Fibroblast of skin of left biceps (primary cell): ENCODE data around the gene TBX19.
A peak's percentile ranks its signal among the peaks of the same experiment; 100 is the strongest.

Experiments used
- DNase-seq, 2 experiments: peaks; one replicate each; pipeline ENCODE4 v3.0.0-alpha.2; 2013; ENCODE audit warnings: low read depth in 2 of 2

Gene TBX19

DNA sequence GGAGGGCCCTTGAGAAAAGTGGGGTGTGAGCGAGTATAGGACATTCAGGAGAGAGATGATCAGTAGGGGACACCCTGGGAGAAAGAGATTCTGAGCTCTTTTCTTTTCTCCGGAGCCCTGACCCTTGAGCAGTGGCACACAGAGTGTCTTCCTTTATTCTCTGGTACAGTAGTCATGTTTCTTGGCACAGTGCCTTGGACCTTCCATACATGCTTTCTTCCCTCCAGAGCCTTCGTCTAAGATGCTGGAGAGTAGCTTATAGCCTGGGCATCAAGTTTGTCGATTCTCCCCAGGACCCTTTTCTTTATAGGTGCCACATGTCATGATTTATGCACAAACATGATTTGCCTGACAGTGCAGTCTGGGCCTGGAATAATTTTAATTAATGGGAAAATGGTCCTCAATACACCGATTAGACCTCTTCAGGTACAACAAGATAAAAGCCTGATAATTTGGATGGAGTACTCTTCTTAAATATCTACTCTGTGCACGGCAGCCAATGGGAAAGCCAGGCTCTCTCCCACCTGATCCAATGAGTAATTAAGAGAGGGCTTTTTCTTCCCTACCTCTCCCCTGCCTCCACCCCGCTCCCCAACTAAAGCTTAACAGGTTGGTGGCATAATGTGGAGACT lies at the start of gene TBX19:
TBX19 (plus strand) TSS at position 582 of the 632 bp plus-strand sequence. CDS start 214 bp downstream, outside the sequence.
- no peak for DNase-seq

GRCh38 chr1:168234846-168235547 lies 45.7 kb upstream of the TBX19 start:
- DNase-seq = no peak

DNA sequence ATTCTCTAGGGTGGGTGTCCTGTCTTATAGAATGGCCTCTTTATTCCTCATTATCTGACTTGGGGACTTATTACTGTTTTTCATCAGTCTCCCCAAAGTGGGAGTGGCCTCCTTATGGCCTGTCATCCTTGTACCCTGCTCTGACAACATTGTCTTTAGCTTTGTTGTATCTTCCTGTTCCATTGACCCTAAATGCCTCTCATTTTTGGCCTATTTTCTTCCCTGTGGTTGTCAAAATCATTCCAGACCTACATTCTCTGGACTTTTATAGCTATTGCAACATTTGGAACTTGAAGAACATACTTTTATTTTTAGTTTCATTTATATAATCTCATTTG lies 45.2 kb upstream of the TBX19 start:
- no peak for DNase-seq

- no peak for DNase-seq
Observed at GRCh38 chr1:168235937-168236336, 44.7 kb upstream of the TBX19 start.

GRCh38 chr1:168236836-168237611 lies 43.7 kb upstream of the TBX19 start:
- DNase-seq = no peak

DNA sequence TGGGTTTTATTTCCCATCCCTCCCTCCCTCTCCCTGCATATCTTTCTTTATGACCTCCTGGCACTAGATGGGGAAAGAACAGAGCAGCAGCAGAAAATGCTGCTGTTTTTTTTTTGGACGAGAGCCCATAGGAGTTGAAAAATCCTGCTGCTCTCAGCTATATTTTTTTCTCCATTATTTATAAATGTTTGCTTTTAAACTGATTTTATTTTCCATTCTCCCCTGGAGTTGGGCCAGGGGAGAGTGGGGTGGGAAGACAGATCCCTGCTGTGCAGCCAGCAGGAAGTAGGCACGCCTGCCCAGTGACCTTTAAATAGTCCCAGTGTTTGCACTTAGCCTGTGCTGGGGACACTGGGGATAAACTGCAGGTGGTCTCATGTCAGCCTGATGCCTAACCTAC lies 37.5 kb upstream of the TBX19 start:
- DNase-seq = no peak

DNA sequence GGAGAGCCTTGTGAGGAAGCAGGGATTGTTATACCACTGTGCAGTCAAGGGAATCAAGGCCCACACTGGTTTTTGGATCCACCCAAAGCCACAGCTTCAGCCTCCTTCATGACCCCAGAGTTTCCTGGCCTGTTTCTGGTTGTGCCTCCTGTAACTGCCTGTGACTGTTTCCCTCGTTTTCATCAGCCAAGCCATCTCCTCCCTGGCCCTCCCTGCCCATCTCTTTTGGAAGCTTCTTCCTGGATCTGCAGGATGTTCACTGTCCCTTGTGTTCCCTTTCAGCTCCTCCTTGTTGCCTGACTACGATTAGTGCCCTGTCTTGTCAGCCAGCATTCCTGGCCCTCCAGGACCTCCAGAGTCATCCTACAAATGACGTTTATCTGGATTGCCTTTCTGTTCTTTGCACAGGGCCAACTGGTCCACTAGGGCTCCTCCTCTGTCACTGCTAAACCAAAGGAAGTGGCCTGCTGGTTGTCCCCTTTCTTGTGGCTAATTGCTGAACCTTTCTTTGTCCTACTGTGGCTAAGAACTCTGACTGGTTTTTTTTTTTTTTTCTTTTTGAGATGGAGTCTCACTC lies 37.0 kb upstream of the TBX19 start:
- DNase-seq = no peak

GRCh38 chr1:168245042-168245441 lies 35.6 kb upstream of the TBX19 start:
- no peak for DNase-seq

GRCh38 chr1:168246506-168246905 lies 34.2 kb upstream of the TBX19 start:
- DNase-seq = no peak

- DNase-seq = no peak
Observed at GRCh38 chr1:168252204-168252733, 28.4 kb upstream of the TBX19 start.

DNA sequence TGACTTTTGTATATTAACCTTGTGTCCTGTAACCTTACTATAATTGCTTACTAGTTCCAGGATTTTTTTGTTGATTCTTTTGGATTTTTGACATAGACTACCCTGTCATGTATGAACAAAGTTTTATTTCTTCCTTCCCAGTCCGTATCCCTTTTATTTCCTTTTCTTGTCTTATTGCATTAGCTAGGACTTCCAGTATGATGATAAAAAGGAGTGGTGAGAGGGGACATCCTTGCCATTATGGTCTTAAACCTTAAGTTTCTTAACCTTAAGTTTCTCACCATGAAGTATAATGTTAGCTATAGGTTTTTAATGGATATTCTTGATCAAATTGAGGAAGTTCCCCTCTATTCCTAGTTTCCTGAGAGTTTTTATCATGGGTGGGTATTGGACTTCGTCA lies 24.5 kb upstream of the TBX19 start:
- DNase-seq = no peak

GRCh38 chr1:168257397-168257796 lies 23.3 kb upstream of the TBX19 start:
- DNase-seq = no peak

- no peak for DNase-seq
Observed at GRCh38 chr1:168259567-168259966, 21.1 kb upstream of the TBX19 start.

DNA sequence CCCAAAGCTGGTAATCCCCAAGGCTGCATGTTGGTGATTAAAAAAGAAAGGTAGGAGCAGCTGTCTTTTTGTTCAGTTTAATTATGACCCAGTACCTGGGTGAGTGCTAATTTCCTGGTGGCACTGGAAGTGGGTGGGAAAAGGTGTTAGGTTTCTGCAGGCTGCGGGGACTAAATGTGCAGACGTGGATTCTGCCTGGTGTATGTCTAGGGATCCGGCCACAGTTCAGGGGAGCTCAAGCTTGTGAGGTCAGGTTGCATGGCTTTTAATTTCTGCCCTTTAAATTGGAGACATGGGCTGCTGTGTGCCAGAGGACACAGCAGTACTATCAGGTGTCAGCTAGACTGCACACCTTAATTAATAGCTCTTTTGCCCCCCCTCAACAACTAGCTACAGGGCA lies 20.3 kb upstream of the TBX19 start:
- DNase-seq = no peak

DNA sequence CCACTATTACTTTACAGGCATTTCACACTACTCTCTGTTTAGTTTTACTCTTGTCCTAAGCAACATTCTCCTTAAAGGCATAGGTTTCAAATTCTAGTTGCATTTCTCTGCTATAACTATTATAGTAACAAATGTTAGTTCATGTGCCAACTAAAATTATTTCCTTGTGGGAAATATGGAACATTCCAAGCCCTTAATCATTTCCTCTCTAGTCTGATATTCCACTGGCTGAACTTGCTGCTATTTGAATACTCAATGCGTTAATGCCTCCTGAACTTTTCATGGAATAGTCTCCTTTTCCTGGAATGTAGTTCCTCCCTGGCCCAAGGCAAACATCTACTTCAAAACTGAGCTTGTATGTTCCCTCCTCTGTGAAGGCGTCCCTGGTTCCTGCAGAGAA lies 19.3 kb upstream of the TBX19 start:
- peak; percentile 69 to 76 for DNase-seq

DNA sequence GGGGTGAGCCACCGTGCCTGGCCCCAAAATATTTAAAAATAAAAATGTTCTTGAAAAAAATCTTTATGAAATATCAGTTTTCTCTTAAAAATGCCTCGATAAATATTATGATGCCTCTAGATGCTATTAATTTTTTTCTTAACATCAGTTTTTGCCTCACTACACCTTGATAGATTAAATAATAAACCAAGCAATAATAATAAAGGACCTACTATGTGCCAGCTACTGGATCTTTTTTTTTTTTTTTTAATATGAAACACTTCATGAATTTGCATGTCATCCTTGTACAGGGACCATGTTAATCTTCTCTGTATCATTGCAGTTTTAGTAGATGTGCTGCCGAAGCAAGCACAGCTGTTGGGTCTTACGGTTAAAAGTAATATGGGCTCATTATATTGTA lies 17.5 kb upstream of the TBX19 start:
- DNase-seq = no peak

DNA sequence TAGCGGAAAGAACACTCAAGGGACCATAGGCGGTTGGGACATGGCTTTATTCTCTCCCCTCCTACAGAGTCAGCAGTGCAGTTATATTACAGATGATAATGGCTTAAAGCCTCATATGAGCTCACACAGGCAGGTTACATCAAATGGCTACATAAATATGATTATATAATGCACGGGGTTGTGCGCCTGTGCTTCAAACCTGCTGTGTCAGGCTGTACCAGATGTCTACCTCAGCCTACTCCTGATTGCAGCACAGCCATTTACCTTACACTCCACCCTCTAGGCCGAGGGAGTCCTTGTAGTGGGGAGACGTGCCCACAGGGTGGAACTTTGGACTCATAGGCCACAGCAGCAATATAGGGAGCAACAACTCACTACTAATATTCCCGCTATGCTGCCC lies 16.4 kb upstream of the TBX19 start:
- DNase-seq = no peak

DNA sequence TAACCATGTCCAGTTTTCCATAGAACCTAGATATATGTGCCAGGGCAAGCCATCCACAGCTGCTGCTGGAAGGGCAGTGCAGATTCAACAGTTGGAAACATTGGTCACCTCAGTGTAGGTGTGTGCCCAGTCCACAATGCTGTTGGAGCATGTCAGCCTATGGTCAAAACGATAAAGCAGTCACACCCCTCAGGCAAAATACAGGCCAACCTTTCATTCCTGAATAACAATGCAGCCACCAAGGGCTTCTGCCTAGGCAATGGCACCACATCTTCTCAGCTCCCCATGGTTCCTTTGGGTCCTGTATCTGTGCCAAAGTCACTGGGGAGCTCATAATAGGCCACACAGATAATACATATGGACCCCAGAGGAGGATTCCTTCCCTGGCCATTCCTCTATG lies 15.1 kb upstream of the TBX19 start:
- DNase-seq = no peak

- DNase-seq = no peak
Observed at GRCh38 chr1:168266644-168267186, 14.0 kb upstream of the TBX19 start.

- DNase-seq = no peak
Observed at GRCh38 chr1:168271636-168272035, 9.0 kb upstream of the TBX19 start.

- DNase-seq = no peak
Observed at GRCh38 chr1:168273575-168273974, 7.1 kb upstream of the TBX19 start.

DNA sequence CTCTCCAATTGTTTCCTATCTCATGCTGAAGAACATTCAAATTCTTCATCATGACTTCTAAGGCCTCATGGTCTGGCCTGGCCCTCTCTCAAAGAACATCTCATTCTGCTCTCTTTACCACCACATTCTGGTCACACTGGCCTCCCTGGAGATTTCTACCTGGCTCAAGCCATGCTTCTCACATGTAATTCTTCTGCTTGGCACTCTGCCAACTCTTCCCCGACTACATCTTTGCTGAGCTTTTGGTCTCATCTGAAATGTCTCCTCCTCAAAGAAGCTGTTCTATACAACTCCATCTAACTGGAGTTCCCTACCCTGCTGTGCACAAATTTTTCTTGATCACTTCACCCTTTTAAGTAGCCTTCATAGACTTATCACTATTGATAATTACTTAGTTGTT lies 1.4 kb upstream of the TBX19 start:
- no peak for DNase-seq
